K562 (cell line): ENCODE measurements around the gene MSL2. TPM values are rescaled to one million over a fixed set of nuclear protein-coding genes. Genes with fewer than 3 reads are reported as not detected.

Source experiments
- ATAC-seq: fragments of 200-7000 bp; cut with Tn5 transposase; 3 replicates; pipeline ENCODE4 v1.9.1; 2020; ENCODE audit warnings: moderate library complexity
- BruUV-seq: library from RNA; stranded (reverse); fragments of 400-500 nt; replicated peaks from 2 replicates; lab custom pipeline; 2021; lab: Mats Ljungman, UMichigan
- CTCF ChIA-PET: fragments of 300-600 bp; formaldehyde crosslinking; extraction: SDS; loops from one replicate; lab custom pipeline; 2021; ENCODE audit warnings: low intra/inter-chr PET ratio; lab: Yijun Ruan, JAX
- POLR2A ChIA-PET: fragments of 300-600, 350-650 bp; sonication (Branson Sonifier 250); formaldehyde crosslinking; extraction: SDS; loops from one replicate; lab custom pipeline; 2021; ENCODE audit warnings: antibody characterized with exemption, inconsistent platforms; lab: Yijun Ruan, JAX
- DNase-seq, 4 experiments: peaks; one replicate each; pipeline versions ENCODE4 v3.0.0 to v3.0.0-alpha.2; 2011 to 2018; ENCODE audit warnings: low spot score in 3 of 4, mixed read lengths in 3 of 4; ENCODE audit errors: extremely low read depth in 1 of 4
- FAIRE-seq: peaks from 2 replicates; lab custom pipeline; 2011; peaks lifted over from hg19 to GRCh38; lab: Jason Lieb, UNC
- H2AFZ ChIP-seq: 2 replicates; pipeline ENCODE4 v1.6.0; 2011; ENCODE audit warnings: low read depth, low read length, control low read depth, inconsistent platforms
- H3K27ac ChIP-seq: fragments of 200-600 bp; 3 replicates; pipeline ENCODE4 v1.8.0; 2011; ENCODE audit warnings: low read depth, mild to moderate bottlenecking, control low read depth, inconsistent platforms, low read length, moderate library complexity, mixed read lengths; ENCODE audit errors: extremely low read depth
- H3K27me3 ChIP-seq, 2 experiments: fragments of 300-600 bp in 1 of 2; 2 replicates in 1 of 2; 3 replicates in 1 of 2; pipeline versions ENCODE4 v1.6.0 to v1.8.0; 2011; ENCODE audit warnings: inconsistent platforms in 2 of 2, low read length in 2 of 2, mild to moderate bottlenecking in 1 of 2, mixed read lengths in 1 of 2, moderate library complexity in 1 of 2; ENCODE audit not compliant: control insufficient read depth in 2 of 2, insufficient read depth in 2 of 2
- H3K36me3 ChIP-seq: fragments of 300-600 bp; 3 replicates; pipeline ENCODE4 v1.8.0; 2011; ENCODE audit warnings: mild to moderate bottlenecking, low read length, inconsistent platforms; ENCODE audit not compliant: control insufficient read depth, insufficient read depth
- H3K4me1 ChIP-seq, 2 experiments: fragments of 200-600 bp in 1 of 2; replicated peaks in 1 of 2; 2 replicates in 1 of 2; 3 replicates in 1 of 2; pipeline versions ENCODE4 v1.5.1 to v1.8.0; 2011; ENCODE audit warnings: inconsistent platforms in 2 of 2, low read length in 2 of 2, mild to moderate bottlenecking in 1 of 2, mixed read lengths in 1 of 2, moderate library complexity in 1 of 2; ENCODE audit not compliant: control insufficient read depth in 2 of 2, insufficient read depth in 2 of 2
- H3K4me2 ChIP-seq: 2 replicates; pipeline ENCODE4 v1.6.1; 2011; ENCODE audit warnings: low read length, control low read depth, inconsistent platforms, mixed read lengths; ENCODE audit not compliant: insufficient read depth
- H3K4me3 ChIP-seq: fragments of 200-600 bp; sonication (generic), shearing (Covaris generic); 2 replicates; pipeline ENCODE4 v1.5.1; 2016; ENCODE audit warnings: control low read depth, inconsistent platforms
- H3K79me2 ChIP-seq: fragments of 200-600 bp; 3 replicates; pipeline ENCODE4 v1.8.0; 2011; ENCODE audit warnings: low read length, inconsistent platforms; ENCODE audit not compliant: control insufficient read depth, insufficient read depth
- H3K9ac ChIP-seq, 2 experiments: 2 replicates each; pipeline versions ENCODE4 v1.6.0 to v1.6.1; 2011; ENCODE audit warnings: low read depth in 2 of 2, low read length in 2 of 2, control low read depth in 1 of 2, inconsistent platforms in 1 of 2, mild to moderate bottlenecking in 1 of 2, mixed read lengths in 1 of 2; ENCODE audit not compliant: insufficient read depth in 1 of 2
- H3K9me1 ChIP-seq: one replicate; pipeline ENCODE4 v1.6.0; 2011; ENCODE audit warnings: inconsistent platforms, mild to moderate bottlenecking, low read length, moderate library complexity; ENCODE audit not compliant: control insufficient read depth, insufficient read depth
- H3K9me3 ChIP-seq: replicated peaks from 2 replicates; pipeline ENCODE4 v1.5.1; 2011; ENCODE audit warnings: low read depth, low read length, inconsistent platforms; ENCODE audit not compliant: control insufficient read depth, insufficient read depth
- H4K20me1 ChIP-seq: replicated peaks from 2 replicates; pipeline ENCODE4 v1.6.1; 2011; ENCODE audit warnings: low read length, inconsistent platforms, mixed read lengths; ENCODE audit not compliant: control insufficient read depth, insufficient read depth
- CBX1 ChIP-seq: sonication (generic); IDR thresholded peaks from 2 replicates; pipeline ENCODE4 v1.6.1; 2016; ENCODE audit warnings: antibody characterized with exemption, low read depth, mild to moderate bottlenecking
- FOSL1 ChIP-seq: fragments of 200-800 bp; sonication (Bioruptor generic); conservative IDR thresholded peaks from 2 replicates; pipeline ENCODE4 v1.6.1; 2016; ENCODE audit warnings: missing genetic modification characterization, missing compliant biosample characterization
- HNRNPL ChIP-seq: fragments of 200-400 bp; formaldehyde crosslinking; IDR thresholded peaks from 2 replicates; pipeline ENCODE4 v1.6.1; 2017; ENCODE audit warnings: low read depth, mild to moderate bottlenecking, low read length
- KAT8 ChIP-seq: fragments of 450-650 bp; IDR thresholded peaks from 2 replicates; pipeline ENCODE4 v1.6.1; 2016; ENCODE audit warnings: low read depth, mild to moderate bottlenecking
- KLF16 ChIP-seq: IDR thresholded peaks from 2 replicates; pipeline ENCODE4 v1.6.1; 2016; ENCODE audit warnings: antibody characterized with exemption
- NR0B1 ChIP-seq: fragments of 450-650 bp; IDR thresholded peaks from one replicate; pipeline ENCODE4 v1.6.1; 2018; ENCODE audit warnings: mild to moderate bottlenecking, moderate library complexity; ENCODE audit not compliant: partially characterized antibody
- OTX1 ChIP-seq: fragments of 450-650 bp; formaldehyde crosslinking; IDR thresholded peaks from 2 replicates; pipeline ENCODE4 v1.4.0; 2022; ENCODE audit warnings: mild to moderate bottlenecking
- POLR2A ChIP-seq: fragments of 450-650 bp; conservative IDR thresholded peaks from 2 replicates; pipeline ENCODE4 v1.6.1; 2016
- TRIM25 ChIP-seq: fragments of 450-650 bp; IDR thresholded peaks from 2 replicates; pipeline ENCODE4 v1.7.0; 2016; ENCODE audit warnings: borderline replicate concordance
- UBTF ChIP-seq, 2 experiments: IDR thresholded peaks; 2 replicates each; pipeline ENCODE4 v1.6.1; 2012; ENCODE audit warnings: improper control_type of control experiment in 2 of 2, low read depth in 2 of 2, low read length in 2 of 2, borderline replicate concordance in 1 of 2
- YY1 ChIP-seq, 3 experiments: IDR thresholded peaks; 2 replicates each; pipeline ENCODE4 v1.6.1; 2011; ENCODE audit warnings: low read length in 2 of 3, mild to moderate bottlenecking in 2 of 3, moderate library complexity in 2 of 3, borderline replicate concordance in 1 of 3, control low read depth in 1 of 3, low read depth in 1 of 3; ENCODE audit not compliant: insufficient read depth in 3 of 3, insufficient replicate concordance in 2 of 3, control insufficient read depth in 1 of 3, insufficient read length in 1 of 3; ENCODE audit errors: extremely low read depth in 1 of 3
- ZKSCAN3 ChIP-seq: fragments of 250-450 bp; sonication (Bioruptor Pico); IDR thresholded peaks from 2 replicates; pipeline ENCODE4 v1.4.0; 2020
- ZNF766 ChIP-seq: fragments of 200-800 bp; sonication (Bioruptor generic); conservative IDR thresholded peaks from 2 replicates; pipeline ENCODE4 v1.6.1; 2016; ENCODE audit warnings: missing genetic modification characterization, missing compliant biosample characterization
- WGBS: fragments of 100-300 bp; shearing (Covaris generic); methylation state at CpG from one replicate; pipeline ENCODE4 v1.1.6; 2016; ENCODE audit warnings: low coverage, mixed read lengths; ENCODE audit not compliant: insufficient coverage; ENCODE audit errors: missing lambda C conversion rate; 5-methylcytosine and 5-hydroxymethylcytosine counted together
- in situ Hi-C: fragments of 300-500 bp; cut with MboI; formaldehyde crosslinking; loops from 4 replicates; pipeline ENCODE4 v1.15.0; 2018; ENCODE audit warnings: inconsistent platforms, mixed read lengths
- intact Hi-C: fragments of 100-400 bp; cut with micrococcal nuclease; formaldehyde crosslinking; loops from 2 replicates; pipeline ENCODE4 v1.14.2; 2022
- polyA plus RNA-seq, 8 experiments: library from polyadenylated mRNA; depleted of rRNA in 4 of 8; stranded (reverse) in 5 of 8; unstranded in 3 of 8; fragments of >200 nt; fragmentation: Nextera tagmentation in 2 of 8; fragmentation: Illumina TruSeq in 1 of 8; extraction: Ambion mirVana in 2 of 8; extraction: Trizol in 1 of 8; gene quantifications; 2 replicates each; pipeline versions ENCODE4 v1.2.1 to v1.2.3, GENCODE V29; 2011 to 2014; ENCODE audit warnings: inconsistent platforms in 1 of 8, missing spikeins in 1 of 8
- total RNA-seq, 7 experiments: library from RNA; depleted of rRNA in 6 of 7; stranded (reverse); fragments of >200 nt in 6 of 7; fragmentation: Illumina TruSeq in 2 of 7; extraction: Trizol in 2 of 7; gene quantifications; 2 replicates each; pipeline versions ENCODE4 v1.2.1 to v1.2.3, GENCODE V29; 2011 to 2021; ENCODE audit warnings: low replicate concordance in 1 of 7

The MSL2 gene
- total and polyA plus RNA-seq, 9 of the 15 experiments (the other 6 are each of a cell fraction or from before 2014, with no cell fraction given): 1.9 to 19.9 (median 9.1) TPM

- no peak for TF ChIP-seq UBTF (IDR thresholded peaks at IDR 0.05; ENCODE audit: borderline replicate concordance in 1 of 2, low read depth in 2 of 2, low read length in 2 of 2)
- TF ChIP-seq KAT8: no peak
- TF ChIP-seq OTX1 (CRISPR knock-in tag): no peak
- no peak for TF ChIP-seq KLF16
Measured at GRCh38 chr3:136235545-136235944, 39.4 kb upstream of the MSL2 start (continued).

GRCh38 chr3:136232413-136232812 is 36.3 kb upstream of the MSL2 start:
- H3K79me2 ChIP-seq: no peaks in the 10 kb centered on the region
- BruUV-seq: no TSS peak
- no peaks in the 10 kb centered on the region for H3K36me3 ChIP-seq
- H3K4me2 ChIP-seq: no peak overlapping the region
- in situ Hi-C loops (no loop called here), intact Hi-C loops (no loop called here)
- H3K9ac ChIP-seq: no peak overlapping the region
- no peaks in the 10 kb centered on the region for H4K20me1 ChIP-seq
- DNase-seq (no peak), FAIRE-seq (no peak), ATAC-seq (no peak)
- peaks cover 0 to 3% of the 10 kb centered on the region in 2 experiments; a peak in 1 of 5 replicates for H3K27me3 ChIP-seq
- no peaks in the 10 kb centered on the region for H3K9me3 ChIP-seq
- 0% methylated on average over 1 of the region's 2 CpGs for WGBS
- H3K4me3 ChIP-seq: no peak overlapping the region
- no peaks in the 10 kb centered on the region for H3K9me1 ChIP-seq
- CTCF ChIA-PET: no interaction called here
- H3K4me1 ChIP-seq: no peaks in the 10 kb centered on the region
- H2AFZ ChIP-seq: no peak overlapping the region
- TF ChIP-seq POLR2A: no peak
- no peak for TF ChIP-seq ZNF766 (CRISPR knock-in tag)
- TF ChIP-seq ZKSCAN3: no peak
- TF ChIP-seq TRIM25: no peak
- TF ChIP-seq FOSL1 (tag): no peak
- no peak for TF ChIP-seq YY1 (IDR thresholded peaks at IDR 0.05; ENCODE audit: borderline replicate concordance in 1 of 3, control insufficient read depth in 1 of 3, extremely low read depth in 1 of 3, insufficient read depth in 3 of 3, insufficient read length in 1 of 3, insufficient replicate concordance in 2 of 3, low read depth in 1 of 3, low read length in 2 of 3)
- no peak for TF ChIP-seq NR0B1
- no peak for TF ChIP-seq CBX1
- TF ChIP-seq HNRNPL: no peak
- TF ChIP-seq, all 486 proteins: peak for 0
- POLR2A ChIA-PET: interaction anchor here (0.7 kb wide), 2 partner anchors 25 to 36 kb away, joined by 3 read pairs; no protein-coding TSS in a partner anchor
- H3K27ac ChIP-seq: no peak overlapping the region
